ENCODE measurements around the gene SDF2. TPM values are rescaled to one million over a fixed set of nuclear protein-coding genes. Genes with fewer than 3 reads are reported as not detected.

The SDF2 gene, protein sequence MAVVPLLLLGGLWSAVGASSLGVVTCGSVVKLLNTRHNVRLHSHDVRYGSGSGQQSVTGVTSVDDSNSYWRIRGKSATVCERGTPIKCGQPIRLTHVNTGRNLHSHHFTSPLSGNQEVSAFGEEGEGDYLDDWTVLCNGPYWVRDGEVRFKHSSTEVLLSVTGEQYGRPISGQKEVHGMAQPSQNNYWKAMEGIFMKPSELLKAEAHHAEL
- polyA plus RNA-seq (ENCODE audit: insufficient read length): 34.8 TPM

DNA sequence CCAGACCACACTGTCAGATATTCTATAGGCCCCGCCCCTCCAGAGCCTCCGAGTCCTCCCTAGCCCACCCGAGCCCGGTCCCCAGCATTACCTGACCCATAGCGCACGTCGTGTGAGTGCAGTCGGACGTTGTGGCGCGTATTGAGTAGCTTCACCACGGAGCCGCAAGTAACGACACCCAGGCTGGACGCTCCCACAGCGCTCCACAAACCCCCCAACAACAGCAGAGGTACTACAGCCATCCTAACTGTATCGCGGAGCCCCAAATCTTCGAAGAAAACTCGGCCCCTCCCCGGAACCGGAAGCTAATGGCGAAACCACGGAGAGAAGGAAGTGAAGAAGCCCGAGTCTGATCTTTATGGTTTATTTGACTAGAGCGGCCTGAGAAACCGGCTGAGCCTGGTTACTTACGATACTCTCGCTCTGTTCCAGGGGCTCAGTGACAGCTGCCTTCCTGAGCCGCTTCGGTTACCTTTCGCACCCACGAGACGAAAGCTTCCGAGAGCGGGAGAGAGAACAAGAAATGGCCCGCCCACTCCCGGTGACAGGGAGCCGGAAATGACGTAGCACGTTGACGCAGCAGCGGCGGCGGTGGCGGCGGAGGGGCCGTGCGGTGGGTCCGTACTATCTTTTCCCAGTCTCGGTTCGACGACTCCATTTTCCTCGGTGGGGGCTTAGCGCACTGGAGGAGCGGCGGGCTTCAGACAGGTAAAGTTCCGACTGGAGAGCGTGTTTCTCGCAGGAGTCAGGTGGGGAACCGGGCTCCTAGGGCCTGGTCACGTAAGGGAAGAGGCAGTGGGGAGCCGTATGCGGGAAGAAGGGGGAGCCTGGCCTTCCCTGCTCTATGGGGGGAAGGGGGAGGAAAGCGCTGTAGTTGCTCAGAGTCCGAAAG lies at the start of gene SDF2, which contains the start of gene SUPT6H:
Gene SDF2, minus strand, starts transcription at position 272 of the 892 bp plus-strand sequence. Its CDS starts 30 bp downstream, at position 242.
Gene SUPT6H, plus strand, starts transcription at position 571 of the 892 bp plus-strand sequence. CDS start 11,197 bp downstream, outside the sequence.
- peak; percentile 62 for DNase-seq (ENCODE audit: low read depth)

DNA sequence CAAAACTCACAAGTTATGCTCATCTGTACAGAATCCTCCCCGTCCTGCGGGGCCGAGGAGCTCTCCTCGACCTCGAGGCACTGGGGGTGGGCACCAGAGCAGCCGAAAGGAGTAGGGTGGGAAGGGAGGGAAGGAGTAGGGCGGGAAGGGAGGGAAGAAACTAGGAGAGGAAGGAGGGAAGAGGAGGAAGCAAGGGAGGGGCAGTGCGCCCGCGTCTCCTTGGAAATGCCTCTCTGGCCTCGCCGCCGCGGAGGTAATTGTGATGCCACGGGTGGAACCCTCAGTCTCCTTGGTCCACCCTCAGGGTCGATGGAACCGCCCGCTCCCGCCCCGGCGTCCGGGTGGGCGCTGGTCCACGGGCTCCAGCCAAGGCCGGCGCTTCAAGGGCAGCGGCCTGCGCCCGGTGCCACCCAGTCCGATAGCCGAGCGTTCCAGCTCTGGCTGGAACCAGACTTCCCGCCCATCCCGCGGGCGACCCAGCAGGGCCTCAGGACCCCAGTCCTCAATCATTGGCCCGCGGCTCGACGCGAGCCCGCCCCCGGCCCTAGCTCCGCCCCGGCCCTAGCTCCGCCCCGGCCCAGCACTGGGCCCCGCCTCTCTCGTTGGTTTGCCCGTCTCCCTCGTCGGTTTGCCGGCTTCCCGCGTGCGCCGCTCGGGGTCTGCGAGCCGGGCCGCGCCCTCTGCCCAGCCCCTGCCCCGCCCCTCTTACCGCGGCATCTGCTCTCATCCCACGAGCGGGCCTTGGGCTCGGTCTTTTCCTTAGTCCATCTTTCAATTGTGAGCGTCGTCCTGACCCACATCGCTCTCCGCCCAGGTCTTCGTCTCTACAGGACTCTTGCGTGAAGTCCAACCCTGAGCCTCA lies 49.4 kb upstream of the SDF2 start:
- DNase-seq (ENCODE audit: low read depth): no peak

DNA sequence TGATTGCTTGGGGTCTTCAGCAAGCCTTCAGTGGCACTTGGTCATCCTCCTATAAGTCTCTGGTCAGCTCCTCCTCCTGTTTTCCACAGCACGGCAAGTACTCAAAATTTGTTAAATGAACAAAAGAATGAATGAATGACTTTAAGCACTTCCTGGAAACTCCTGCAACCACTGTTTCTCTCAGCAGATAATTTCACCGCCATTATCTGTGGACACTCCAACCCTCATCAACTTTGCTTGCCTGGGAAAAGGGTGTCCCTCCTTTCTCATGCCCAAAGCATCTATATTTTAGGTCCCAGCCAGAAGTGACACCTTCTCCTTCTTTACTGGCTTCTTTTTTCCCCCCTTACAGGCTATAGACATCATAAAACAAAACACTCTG lies 45.6 kb upstream of the SDF2 start:
- no peak for DNase-seq (ENCODE audit: low read depth)

DNA sequence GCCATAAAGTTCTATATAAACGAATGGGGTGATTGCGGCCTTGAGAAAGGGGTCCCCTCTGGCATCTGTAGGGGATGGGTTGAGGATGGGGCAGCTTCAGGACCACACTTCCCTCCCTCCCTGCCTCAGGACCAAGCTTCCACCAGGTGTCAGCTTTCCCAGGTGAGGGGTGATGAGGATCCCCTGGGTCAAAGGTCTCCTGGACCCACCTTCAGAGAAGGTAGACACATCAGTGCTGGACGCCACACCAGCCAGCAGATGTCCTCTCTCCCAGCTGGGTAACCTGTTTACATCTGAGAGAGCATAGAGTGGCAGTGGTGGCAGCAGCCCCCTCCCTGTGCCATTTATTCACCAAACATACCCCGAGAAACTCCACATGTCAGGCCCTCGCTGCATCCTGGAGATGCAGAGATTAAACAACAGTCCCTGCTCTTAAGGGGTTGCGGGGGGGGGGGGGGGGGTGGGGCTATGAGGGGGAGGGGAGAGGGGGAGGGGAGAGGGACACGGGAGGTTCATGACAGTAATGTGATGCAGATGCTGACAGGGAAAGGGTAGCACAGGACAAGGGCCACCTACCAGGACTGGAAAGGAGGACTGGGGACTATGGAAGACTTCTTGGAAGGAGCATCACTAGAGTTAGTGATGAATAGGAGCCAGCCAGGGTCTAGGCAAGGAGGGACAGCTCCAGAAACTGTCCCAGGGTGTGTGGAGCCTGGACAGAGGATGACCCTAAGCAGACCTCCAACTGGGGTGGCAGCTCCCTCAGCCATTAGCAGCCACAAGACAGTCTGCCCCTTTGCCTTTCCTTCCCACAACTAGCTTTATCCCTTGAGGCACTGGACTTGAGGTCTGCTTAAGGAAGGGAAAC lies 45.0 kb upstream of the SDF2 start:
- DNase-seq (ENCODE audit: low read depth): no peak

DNA sequence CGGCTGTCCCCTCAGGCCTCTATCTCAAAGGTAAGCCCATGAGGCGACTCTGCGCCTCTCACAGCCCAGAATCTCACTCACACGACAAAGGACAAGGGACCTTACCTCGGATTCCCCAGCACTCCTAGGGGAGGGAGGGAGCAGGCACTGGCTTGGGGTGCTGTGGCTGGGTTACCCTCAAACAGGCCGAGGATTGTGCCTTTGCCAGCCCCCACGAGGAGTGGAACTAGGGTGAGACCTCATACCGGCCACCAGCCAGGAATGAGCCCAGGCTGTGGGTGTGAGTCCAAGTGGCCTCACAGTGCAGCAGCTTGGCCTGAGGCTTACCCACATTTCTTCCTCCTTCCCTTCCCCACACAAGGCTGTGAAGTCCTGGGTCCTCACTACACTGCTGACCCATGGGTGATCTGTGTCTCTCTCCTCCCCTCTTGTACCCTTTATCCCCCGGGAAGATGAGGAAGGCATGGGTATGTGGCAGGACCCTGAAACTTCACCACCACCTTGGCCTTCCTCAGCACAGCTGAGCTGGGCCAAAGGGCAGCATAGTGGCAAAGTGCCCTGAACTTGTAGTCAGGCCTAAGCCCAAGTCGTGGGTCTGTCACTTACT lies 44.1 kb upstream of the SDF2 start:
- DNase-seq (ENCODE audit: low read depth): no peak

DNA sequence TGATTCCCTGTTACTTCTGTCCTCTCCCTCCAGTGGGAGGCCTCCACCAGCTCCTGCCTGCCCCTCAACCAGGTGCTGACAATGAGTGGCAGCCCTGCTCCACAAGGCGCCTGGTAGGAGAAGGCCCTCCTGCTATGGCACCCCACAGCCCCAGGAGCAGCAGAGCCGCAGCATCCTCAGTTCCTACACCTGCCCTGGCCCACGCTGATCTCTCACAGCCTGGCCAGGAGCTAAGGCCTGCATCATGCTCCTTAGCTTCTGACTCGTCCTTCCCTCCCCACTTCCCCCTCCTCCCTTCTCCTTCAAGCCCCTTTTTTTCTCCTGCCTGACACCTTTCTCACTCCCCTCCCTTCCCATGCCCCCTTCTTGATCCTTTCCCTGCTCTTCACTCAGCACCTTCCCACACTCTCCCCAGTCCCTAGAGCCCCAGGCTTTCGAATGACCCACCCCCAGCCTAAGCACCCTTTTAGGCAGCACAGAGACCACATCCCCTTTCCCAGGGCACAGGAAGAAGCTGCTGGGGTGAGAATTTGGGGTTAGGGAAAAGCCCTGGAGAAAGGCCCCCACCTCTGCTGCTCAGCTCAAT lies 43.5 kb upstream of the SDF2 start:
- no peak for DNase-seq (ENCODE audit: low read depth)

DNA sequence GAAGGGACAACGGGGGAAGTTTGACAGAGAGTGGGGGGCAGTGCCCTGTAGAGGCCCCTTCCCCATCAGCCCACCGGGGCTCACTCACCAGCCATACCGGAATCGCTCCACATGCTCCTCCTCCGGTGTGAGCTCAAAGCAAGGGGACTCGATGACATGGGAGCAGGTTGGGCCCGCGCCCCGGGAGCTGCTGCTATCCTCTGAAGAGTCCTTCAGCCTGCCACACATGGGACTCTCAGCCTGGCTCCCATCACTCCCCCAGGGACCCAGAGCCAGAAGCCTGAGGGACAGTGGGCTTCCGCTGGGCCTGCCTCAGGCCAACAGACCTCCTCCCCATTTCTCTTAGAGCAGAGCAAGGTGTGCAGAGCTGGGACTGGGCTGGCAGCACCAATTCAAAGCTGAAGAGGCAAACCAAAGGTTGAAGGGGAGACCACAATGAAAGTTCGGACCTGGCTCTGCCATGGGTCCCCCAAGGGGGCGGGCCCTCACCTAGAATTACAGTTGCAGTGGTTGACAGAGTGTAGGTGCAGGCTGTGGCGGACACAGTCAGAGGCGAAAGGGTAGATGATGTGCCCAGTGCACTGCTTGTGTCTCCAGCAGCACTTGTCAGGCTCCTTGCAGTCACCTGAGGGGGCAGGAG lies 42.6 kb upstream of the SDF2 start:
- DNase-seq (ENCODE audit: low read depth): no peak

DNA sequence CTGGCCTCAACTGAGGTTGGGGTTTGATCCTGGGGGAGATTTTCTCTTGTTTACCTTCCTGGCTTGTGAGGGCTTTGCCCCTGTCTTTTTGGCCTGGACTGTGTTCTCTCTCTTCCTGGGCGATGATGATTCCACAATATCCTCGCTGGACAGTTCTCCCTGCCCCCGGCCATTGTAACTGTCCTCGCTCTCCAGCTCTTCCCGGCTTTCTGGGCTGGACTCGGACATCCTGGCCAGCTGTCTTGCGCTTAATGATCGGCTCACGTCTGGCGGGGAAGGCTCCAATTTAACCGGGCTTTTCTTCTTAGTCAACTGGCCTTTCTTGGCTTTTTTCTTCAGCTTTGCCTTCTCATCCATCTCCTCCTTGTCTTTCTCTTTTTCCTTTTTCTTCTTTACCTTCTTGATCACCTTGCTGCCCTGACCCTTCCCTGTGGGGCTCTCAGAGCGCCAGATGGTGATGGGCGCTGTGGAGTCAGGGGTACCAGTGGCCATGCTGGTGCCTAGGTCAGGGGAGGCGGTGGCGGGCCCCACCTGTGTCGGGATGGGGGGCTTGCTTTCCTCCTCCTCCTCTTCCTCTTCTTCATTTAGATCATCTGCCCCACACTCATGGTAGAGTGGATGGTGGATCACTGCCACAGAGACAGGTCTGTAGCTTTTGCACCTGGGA lies 42.0 kb upstream of the SDF2 start:
- no peak for DNase-seq (ENCODE audit: low read depth)

DNA sequence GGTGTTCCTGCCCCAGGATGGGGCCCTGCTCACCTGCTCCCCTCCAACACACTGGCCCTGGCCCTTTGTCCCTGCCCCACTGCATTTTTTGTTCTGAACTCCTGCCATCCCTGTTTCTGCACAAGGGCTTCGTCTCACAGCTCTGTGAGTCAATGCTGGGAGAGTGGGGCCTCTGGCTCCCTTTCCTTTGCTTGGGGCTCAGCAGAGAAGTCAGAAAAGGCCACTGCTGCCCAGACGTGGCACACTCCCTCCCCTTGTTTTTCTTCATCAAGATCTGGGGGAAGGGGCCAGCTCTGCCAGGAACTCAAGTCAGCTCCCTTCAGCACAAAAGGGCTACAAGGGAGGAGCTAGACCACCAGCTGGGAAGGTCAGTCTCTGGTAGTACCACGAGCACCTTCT lies 41.0 kb upstream of the SDF2 start:
- DNase-seq (ENCODE audit: low read depth): no peak

DNA sequence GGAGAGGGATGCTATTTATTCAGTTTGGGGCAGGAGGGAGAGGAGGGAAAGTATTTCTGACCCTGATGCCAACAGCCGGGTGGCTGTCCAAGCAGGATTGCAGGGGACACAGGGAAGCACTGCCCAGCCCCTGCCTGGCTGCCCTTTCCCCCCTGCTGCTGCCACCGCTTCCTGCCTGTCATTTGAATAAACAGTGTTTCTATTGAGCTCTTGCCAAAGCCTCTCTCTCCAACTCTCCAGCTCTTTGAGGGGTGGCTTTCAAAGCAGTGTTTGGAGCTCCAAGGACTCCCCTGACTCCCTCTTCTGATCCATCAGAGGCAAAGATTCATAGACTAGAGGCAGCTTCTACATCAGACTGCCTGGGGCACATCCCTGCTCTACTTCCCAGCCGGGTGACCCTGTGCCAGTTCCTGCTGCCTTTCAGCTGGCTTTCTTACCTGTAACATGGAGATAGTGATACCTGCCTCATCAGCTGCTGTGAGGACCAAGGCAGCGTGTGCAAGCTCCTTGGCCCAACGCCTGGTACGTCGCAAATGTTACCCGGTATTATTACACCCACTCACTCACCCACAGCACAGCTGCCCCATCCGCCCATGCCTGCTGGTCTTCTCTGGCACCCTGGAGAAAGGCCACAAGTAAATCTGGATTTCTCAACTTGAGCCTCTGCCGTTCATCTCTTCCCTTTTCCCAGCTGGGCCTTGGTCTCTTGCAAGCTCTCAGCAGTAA lies 40.5 kb upstream of the SDF2 start:
- no peak for DNase-seq (ENCODE audit: low read depth)

DNA sequence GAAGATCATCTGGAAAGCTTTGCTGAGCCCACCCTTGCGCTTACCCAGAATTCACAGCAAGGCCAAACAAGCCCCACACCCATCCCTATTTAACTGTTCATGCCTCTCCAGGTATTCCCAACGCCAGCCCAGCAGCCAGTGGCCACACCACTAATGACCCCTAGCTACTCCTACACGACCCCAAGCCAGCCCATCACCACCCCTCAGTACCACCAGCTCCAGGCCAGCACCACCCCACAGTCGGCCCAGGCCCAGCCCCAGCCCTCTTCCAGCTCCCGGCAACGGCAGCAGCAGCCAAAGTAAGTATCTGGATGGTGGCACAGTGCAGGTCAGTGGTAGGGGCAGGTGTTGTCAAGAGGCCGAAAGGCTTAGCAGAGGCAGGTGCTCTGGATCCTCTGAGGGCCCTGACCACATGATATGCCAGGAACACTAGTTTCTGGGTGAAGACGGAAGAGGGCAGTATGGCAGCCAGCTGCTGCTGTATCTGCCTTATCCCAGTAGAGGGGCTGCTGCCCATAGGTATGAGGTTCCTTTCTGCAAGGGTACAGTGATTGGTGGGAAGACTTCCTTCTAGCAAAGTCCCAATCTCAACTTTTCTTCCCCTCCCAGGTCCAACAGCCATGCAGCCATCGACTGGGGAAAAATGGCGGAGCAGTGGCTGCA lies 39.3 kb upstream of the SDF2 start:
- DNase-seq (ENCODE audit: low read depth): no peak

DNA sequence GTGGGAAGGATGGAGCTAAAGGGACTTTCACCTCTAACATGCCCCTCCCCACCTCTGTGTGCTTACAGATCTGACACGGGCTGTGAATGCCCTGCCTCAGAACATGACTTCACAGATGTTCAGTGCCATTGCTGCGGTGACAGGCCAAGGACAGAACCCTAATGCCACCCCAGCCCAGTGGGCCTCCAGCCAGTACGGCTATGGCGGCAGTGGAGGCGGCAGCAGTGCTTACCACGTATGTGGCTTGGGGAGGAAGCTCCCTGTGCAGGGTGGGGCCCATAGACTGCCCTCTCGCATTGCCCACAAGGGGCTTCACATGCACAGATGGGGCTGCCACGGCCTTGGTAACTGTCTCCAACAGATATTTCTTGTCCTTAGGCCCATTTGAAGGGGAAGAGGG lies 38.6 kb upstream of the SDF2 start:
- DNase-seq (ENCODE audit: low read depth): no peak

DNA sequence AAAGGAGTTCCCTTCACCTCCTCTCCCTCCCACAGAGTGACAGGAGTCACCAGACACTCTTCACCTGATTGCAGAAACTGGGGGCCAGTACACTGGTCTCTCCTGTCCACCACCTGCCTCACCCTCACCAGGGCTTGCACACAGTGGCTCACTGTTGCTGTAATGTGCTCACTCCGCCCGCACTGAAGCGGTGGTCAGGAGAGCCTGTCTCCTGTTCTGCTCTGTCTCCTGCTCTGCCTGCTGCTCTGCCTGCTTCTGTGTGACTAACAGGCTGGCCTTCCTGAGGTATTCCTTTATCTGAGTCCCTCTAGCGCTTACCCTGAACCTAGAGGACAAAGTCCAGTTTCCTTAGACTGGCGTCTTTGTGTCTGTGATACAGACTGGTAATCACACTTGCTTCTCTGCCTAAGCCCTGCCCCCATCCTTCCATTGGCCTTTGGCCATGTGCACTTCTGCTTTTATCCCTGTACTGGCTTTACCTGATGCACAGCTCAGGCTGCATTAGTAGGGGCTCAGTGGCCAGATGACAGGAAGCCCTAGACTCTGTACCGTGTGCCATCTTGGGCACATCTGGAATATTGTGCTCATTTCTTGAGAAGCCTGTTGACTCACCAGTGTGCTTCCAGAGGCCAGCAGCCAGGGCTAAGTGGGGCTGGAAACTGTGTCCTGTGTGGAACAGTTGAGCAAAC lies 36.7 kb upstream of the SDF2 start:
- DNase-seq (ENCODE audit: low read depth): no peak

DNA sequence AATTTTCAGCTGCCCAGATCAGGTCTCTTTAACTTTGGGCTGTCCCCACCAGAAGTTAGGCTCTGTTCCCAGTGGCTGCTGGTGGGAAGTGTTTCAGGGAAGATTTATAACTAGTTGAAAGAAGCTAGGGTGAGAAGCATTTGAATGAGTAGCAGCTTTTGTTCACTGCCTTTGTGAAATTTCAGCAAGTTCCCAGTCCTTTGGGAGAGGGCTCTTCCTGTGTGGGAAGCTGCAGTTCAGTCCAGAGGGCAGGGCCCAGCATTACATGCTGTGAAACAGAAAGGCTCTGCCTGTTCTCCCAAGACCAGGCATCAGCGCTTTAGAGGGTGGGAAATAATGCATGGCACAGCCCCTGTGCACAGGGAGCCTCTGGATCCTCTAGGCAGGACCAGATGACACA lies 32.2 kb upstream of the SDF2 start:
- no peak for DNase-seq (ENCODE audit: low read depth)

DNA sequence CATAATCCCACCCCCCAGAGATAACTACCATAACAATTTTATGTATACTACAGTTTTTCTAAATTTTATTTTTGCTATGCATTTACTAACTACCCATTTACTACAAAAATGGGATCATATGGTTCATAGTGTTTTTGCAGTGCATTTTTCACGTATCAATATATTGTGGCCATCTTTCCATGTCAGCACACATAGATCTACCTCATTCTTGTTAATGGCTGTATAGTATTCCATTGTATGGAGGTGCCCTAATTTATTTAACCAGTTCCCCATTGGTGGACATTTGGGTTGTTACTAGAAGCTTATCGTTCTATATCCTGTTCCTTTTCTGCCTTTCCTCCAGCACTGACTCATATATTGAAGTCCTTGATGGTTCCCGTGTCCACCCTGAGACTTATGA lies 27.3 kb upstream of the SDF2 start:
- DNase-seq (ENCODE audit: low read depth): no peak

DNA sequence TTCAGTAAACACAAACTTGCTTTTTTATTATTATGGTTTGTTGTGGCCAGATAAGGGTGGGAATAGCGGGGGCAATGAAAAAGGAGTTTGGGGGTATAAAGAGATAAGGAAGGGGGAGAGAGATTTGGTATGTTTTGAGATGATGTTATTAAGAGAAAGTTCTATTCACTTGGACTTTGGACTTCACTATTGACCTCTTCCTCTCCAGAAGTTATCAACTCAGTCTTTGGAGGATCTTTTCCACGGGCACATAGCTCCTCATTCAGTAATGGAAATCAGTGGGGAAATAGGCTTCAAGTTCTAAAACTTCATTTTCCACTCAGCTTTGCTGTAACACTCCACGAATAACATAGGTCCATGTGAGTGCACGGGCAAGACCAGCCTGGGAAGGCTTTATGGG lies 26.8 kb upstream of the SDF2 start:
- DNase-seq (ENCODE audit: low read depth): no peak

DNA sequence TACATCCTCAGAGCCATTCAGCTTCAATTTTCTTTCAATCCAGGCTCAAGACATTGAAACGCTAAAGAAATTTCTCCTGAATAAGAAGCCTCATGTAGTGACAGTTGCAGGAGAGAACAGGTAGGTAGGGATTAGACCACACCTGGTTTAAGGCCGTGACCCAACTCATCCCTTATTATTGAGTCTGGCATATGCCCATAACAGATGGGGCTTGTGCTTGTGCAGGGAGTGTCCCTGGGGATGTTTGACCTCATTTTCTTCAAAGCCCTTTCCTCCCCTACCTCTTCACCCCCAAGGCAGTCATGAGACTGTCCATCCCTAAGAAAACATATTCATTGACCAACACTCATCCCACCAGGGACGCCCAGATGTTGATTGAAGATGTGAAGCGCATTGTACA lies 24.6 kb upstream of the SDF2 start:
- DNase-seq (ENCODE audit: low read depth): no peak

Measured in forelimb muscle (tissue), 1 donor.